A549 (cell line): ENCODE results near the gene LDLRAD3. TPM values are rescaled to one million over a fixed set of nuclear protein-coding genes. Genes with fewer than 3 reads are reported as not detected.

Source experiments
- ATAC-seq, 2 experiments: fragments of 200-7000 bp in 1 of 2; fragments of >200 bp in 1 of 2; cut with Nextera tagmentation in 1 of 2; cut with Tn5 transposase in 1 of 2; 3 replicates each; pipeline versions ENCODE4 v1.8.0 to v1.9.1; 2018 to 2020; ENCODE audit warnings: mild to moderate bottlenecking in 1 of 2, moderate library complexity in 1 of 2
- CTCF ChIA-PET: fragments of 300-600 bp; sonication (Branson Sonifier 250); formaldehyde crosslinking; extraction: SDS; loops from one replicate; lab custom pipeline; 2021; ENCODE audit warnings: antibody characterized with exemption, inconsistent platforms; lab: Yijun Ruan, JAX
- POLR2A ChIA-PET: fragments of 350-600 bp; formaldehyde crosslinking; extraction: SDS; loops from one replicate; lab custom pipeline; 2021; ENCODE audit warnings: antibody characterized with exemption, inconsistent platforms; lab: Yijun Ruan, JAX
- DNase-seq, 2 experiments: peaks; one replicate each; pipeline versions ENCODE4 v3.0.0 to v3.0.0-alpha.2; 2011 to 2016; ENCODE audit warnings: low read depth in 1 of 2, low spot score in 1 of 2
- FAIRE-seq: peaks from 2 replicates; lab custom pipeline; 2011; peaks lifted over from hg19 to GRCh38; lab: Jason Lieb, UNC
- H3K27ac ChIP-seq, 2 experiments: fragments of >200 bp; sonication (Bioruptor Twin); formaldehyde crosslinking; 3 replicates each; pipeline ENCODE4 v1.5.1; 2016 to 2017
- H3K4me1 ChIP-seq: fragments of >200 bp; sonication (Bioruptor Twin); formaldehyde crosslinking; 3 replicates; pipeline ENCODE4 v1.6.1; 2016
- H3K4me2 ChIP-seq: fragments of >200 bp; sonication (Bioruptor Twin); formaldehyde crosslinking; 3 replicates; pipeline ENCODE4 v1.6.1; 2016
- H3K4me3 ChIP-seq: fragments of >200 bp; sonication (Bioruptor Twin); formaldehyde crosslinking; 3 replicates; pipeline ENCODE4 v1.5.1; 2016
- H3K9me3 ChIP-seq: fragments of >200 bp; sonication (Bioruptor Twin); formaldehyde crosslinking; 3 replicates; pipeline ENCODE4 v1.6.1; 2016
- ATOH8 ChIP-seq: fragments of 250-450 bp; sonication (Bioruptor Pico); IDR thresholded peaks from 2 replicates; pipeline ENCODE4 v1.5.0; 2020; ENCODE audit warnings: low read depth, mild to moderate bottlenecking, moderate library complexity
- BHLHE40 ChIP-seq: IDR thresholded peaks from 2 replicates; pipeline ENCODE4 v1.6.1; 2012; ENCODE audit warnings: low read depth, low read length, inconsistent platforms
- CHD2 ChIP-seq: fragments of 150-350 bp; IDR thresholded peaks from 2 replicates; pipeline ENCODE4 v1.6.1; 2014; ENCODE audit warnings: low read length; ENCODE audit not compliant: partially characterized antibody
- CTCF ChIP-seq: fragments of >200 bp; sonication (Bioruptor Twin); formaldehyde crosslinking; IDR thresholded peaks from 3 replicates; pipeline ENCODE4 v1.5.1; 2016
- E2F6 ChIP-seq: IDR thresholded peaks from 2 replicates; pipeline ENCODE4 v1.6.1; 2012; ENCODE audit warnings: low read depth, borderline replicate concordance
- EHMT2 ChIP-seq: fragments of 200-600 bp; sonication (generic); IDR thresholded peaks from 2 replicates; pipeline ENCODE4 v1.6.1; 2016; ENCODE audit warnings: antibody characterized with exemption, low read depth, mild to moderate bottlenecking, moderate library complexity
- FOSL2 ChIP-seq, 2 experiments: fragments of 450-650 bp in 1 of 2; fragments of >200 bp in 1 of 2; sonication (Bioruptor Twin) in 1 of 2; formaldehyde crosslinking; IDR thresholded peaks; 2 replicates each; pipeline versions ENCODE4 v1.5.0 to v1.6.1; 2016 to 2020; ENCODE audit warnings: mild to moderate bottlenecking in 1 of 2, moderate library complexity in 1 of 2
- GATA3 ChIP-seq: IDR thresholded peaks from 2 replicates; pipeline ENCODE4 v1.6.1; 2012; ENCODE audit warnings: borderline replicate concordance
- HDAC2 ChIP-seq: fragments of 200-600 bp; sonication (generic); IDR thresholded peaks from 2 replicates; pipeline ENCODE4 v1.6.1; 2016
- HEYL ChIP-seq: fragments of 250-450 bp; sonication (Bioruptor Pico); IDR thresholded peaks from 2 replicates; pipeline ENCODE4 v1.8.0; 2021; ENCODE audit warnings: mild to moderate bottlenecking, moderate library complexity
- HOXA7 ChIP-seq: fragments of 250-450 bp; sonication (Bioruptor Pico); IDR thresholded peaks from 2 replicates; pipeline ENCODE4 v1.5.0; 2020; ENCODE audit warnings: mild to moderate bottlenecking, moderate library complexity
- HOXB5 ChIP-seq: fragments of 250-450 bp; sonication (Bioruptor Pico); IDR thresholded peaks from 2 replicates; pipeline ENCODE4 v1.5.0; 2020; ENCODE audit warnings: mild to moderate bottlenecking, moderate library complexity
- JUN ChIP-seq, 2 experiments: fragments of >200 bp; sonication (Bioruptor Twin); formaldehyde crosslinking; IDR thresholded peaks; 2 replicates in 1 of 2; 3 replicates in 1 of 2; pipeline ENCODE4 v1.6.1; 2016 to 2017
- KDM5A ChIP-seq: fragments of 200-600 bp; sonication (generic); IDR thresholded peaks from 2 replicates; pipeline ENCODE4 v1.6.1; 2016; ENCODE audit warnings: antibody characterized with exemption, mild to moderate bottlenecking
- MAZ ChIP-seq: fragments of 150-350 bp; IDR thresholded peaks from 2 replicates; pipeline ENCODE4 v1.6.1; 2014; ENCODE audit warnings: antibody characterized with exemption, low read depth, low read length, borderline replicate concordance
- MYC ChIP-seq: IDR thresholded peaks from 2 replicates; pipeline ENCODE4 v1.6.1; 2012; ENCODE audit warnings: mild to moderate bottlenecking, inconsistent platforms, low read length, improper control_type of control experiment, borderline replicate concordance
- NR3C1 ChIP-seq: fragments of >200 bp; sonication (Bioruptor Twin); formaldehyde crosslinking; IDR thresholded peaks from 3 replicates; pipeline ENCODE4 v1.6.1; 2017
- PBX3 ChIP-seq: IDR thresholded peaks from 2 replicates; pipeline ENCODE4 v1.6.1; 2012
- PHF8 ChIP-seq: fragments of 200-600 bp; sonication (generic); IDR thresholded peaks from 2 replicates; pipeline ENCODE4 v1.6.1; 2016; ENCODE audit warnings: low read depth, mild to moderate bottlenecking, antibody characterized with exemption, moderate library complexity, borderline replicate concordance
- RARB ChIP-seq: fragments of 250-450 bp; sonication (Bioruptor Pico); IDR thresholded peaks from 2 replicates; pipeline ENCODE4 v1.8.0; 2021; ENCODE audit warnings: mild to moderate bottlenecking, moderate library complexity
- RCOR1 ChIP-seq: fragments of 150-350 bp; IDR thresholded peaks from 2 replicates; pipeline ENCODE4 v1.6.1; 2014; ENCODE audit warnings: antibody characterized with exemption, low read length, low read depth
- SREBF2 ChIP-seq: fragments of 450-650 bp; IDR thresholded peaks from 2 replicates; pipeline ENCODE4 v1.6.1; 2014; ENCODE audit warnings: mild to moderate bottlenecking, moderate library complexity
- ZC3H11A ChIP-seq: fragments of 450-650 bp; IDR thresholded peaks from 2 replicates; pipeline ENCODE4 v1.6.1; 2014; ENCODE audit warnings: antibody characterized with exemption, mild to moderate bottlenecking
- WGBS: methylation state at CpG from one replicate; pipeline ENCODE4 v1.1.6; 2017; ENCODE audit errors: missing lambda C conversion rate; 5-methylcytosine and 5-hydroxymethylcytosine counted together
- polyA plus RNA-seq, 4 experiments: library from polyadenylated mRNA; depleted of rRNA in 3 of 4; stranded (reverse); fragments of >200 nt; fragmentation: RNase III in 1 of 4; extraction: RNeasy Plus Mini Kit Qiagen cat#74134 plus additional on column Dnase treatment in 1 of 4; gene quantifications; 2 replicates in 3 of 4; 3 replicates in 1 of 4; pipeline ENCODE4 v1.2.3, GENCODE V29; 2011 to 2017
- TF ChIP-seq, protein P1 (sequence below): fragments of >200 bp; sonication (Bioruptor Twin); formaldehyde crosslinking; IDR thresholded peaks from 3 replicates; pipeline ENCODE4 v1.6.1; 2016

Gene LDLRAD3
- polyA plus RNA-seq, 2 of the 4 experiments (the other 2 are of a cell fraction): 10.5 to 13.2 TPM

DNA sequence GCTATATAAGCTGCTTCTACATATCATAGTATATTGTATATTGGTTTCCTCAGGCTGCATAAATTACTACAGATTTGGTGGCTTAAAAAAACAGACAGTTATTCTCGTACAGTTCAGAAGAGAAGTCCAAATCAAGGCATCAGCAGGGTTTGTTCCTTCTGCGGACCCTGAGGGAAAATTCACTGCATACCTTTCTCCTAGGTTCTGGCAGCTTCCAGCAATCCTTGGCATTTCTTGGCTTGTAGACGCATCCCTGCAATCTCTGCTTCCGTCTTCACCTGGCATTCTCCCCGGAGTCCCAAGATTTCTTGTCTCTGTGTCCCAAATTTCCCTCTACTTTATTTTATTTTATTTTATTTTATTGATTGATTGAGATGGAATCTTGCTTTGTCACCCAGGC lies 202.6 kb downstream of the LDLRAD3 start:
- no peak for FAIRE-seq
- Histone ChIP-seq H3K4me2 (peak overlapping the region; percentile 52; the same call in 2 of the 3 replicates), H3K27ac (peak overlapping the region; percentile 65 to 67; a peak in 4 of 6 replicates), H3K4me3 (no peak overlapping the region), H3K9me3 (no peaks in the 10 kb centered on the region), H3K4me1 (peaks cover 44% of the 10 kb centered on the region)
- ChIA-PET CTCF (interaction anchor here (1.4 to 2.1 kb wide), 2 partner anchors 15 to 324 kb away, joined by 4 to 7 read pairs; no protein-coding TSS in a partner anchor), POLR2A (no interaction called here)
- WGBS: 69% methylated on average over 5 of the region's 5 CpGs
- no peak for TF ChIP-seq GATA3
- TF ChIP-seq SREBF2: no peak
- TF ChIP-seq RARB (CRISPR knock-in tag): no peak
- TF ChIP-seq JUN (IDR thresholded peaks at IDR 0.05): no peak
- TF ChIP-seq PBX3: no peak
- TF ChIP-seq CTCF: no peak
- TF ChIP-seq KDM5A: no peak
- TF ChIP-seq NR3C1: no peak
- TF ChIP-seq PHF8: no peak
- TF ChIP-seq MAZ: no peak
- no peak for TF ChIP-seq ZC3H11A
- TF ChIP-seq MYC: no peak
- TF ChIP-seq FOSL2 (IDR thresholded peaks at IDR 0.05): no peak
- no peak for TF ChIP-seq FOSL2 (CRISPR knock-in tag; IDR thresholded peaks at IDR 0.05)
- no peak for TF ChIP-seq HOXB5 (CRISPR knock-in tag)
- TF ChIP-seq BHLHE40: no peak
- no peak for TF ChIP-seq HOXA7 (CRISPR knock-in tag)
- TF ChIP-seq CHD2: no peak
- peak in 1 of 2 experiments; percentile 12 for DNase-seq
- no peak for ATAC-seq

GRCh38 chr11:36147491-36147890 lies 203.6 kb downstream of the LDLRAD3 start:
- Histone ChIP-seq H3K4me1 (peaks cover 44% of the 10 kb centered on the region), H3K4me2 (no peak overlapping the region), H3K27ac (peak overlapping the region; percentile 84 to 89; a peak in 4 of 6 replicates), H3K4me3 (no peak overlapping the region), H3K9me3 (no peaks in the 10 kb centered on the region)
- TF ChIP-seq JUN (IDR thresholded peaks at IDR 0.05) (no peak), ATOH8 (CRISPR knock-in tag) (no peak), HEYL (no peak), E2F6 (no peak), BHLHE40 (no peak), FOSL2 (IDR thresholded peaks at IDR 0.05) (no peak), FOSL2 (CRISPR knock-in tag; IDR thresholded peaks at IDR 0.05) (no peak), HDAC2 (no peak), CHD2 (no peak), MAZ (no peak), RCOR1 (no peak), CTCF (no peak), EHMT2 (no peak)
- TF ChIP-seq, protein P1, sequence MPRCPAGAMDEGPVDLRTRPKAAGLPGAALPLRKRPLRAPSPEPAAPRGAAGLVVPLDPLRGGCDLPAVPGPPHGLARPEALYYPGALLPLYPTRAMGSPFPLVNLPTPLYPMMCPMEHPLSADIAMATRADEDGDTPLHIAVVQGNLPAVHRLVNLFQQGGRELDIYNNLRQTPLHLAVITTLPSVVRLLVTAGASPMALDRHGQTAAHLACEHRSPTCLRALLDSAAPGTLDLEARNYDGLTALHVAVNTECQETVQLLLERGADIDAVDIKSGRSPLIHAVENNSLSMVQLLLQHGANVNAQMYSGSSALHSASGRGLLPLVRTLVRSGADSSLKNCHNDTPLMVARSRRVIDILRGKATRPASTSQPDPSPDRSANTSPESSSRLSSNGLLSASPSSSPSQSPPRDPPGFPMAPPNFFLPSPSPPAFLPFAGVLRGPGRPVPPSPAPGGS: no peak
- DNase-seq (no peak), ATAC-seq (no peak), FAIRE-seq (no peak)
- CTCF ChIA-PET: interaction anchor here (1.4 to 2.1 kb wide), 2 partner anchors 16 to 325 kb away, joined by 4 to 7 read pairs; no protein-coding TSS in a partner anchor
- WGBS: 39% methylated on average over 1 of the region's 1 CpG
- POLR2A ChIA-PET: no interaction called here
